PFSK-1 (cell line): ENCODE measurements around the gene VEGFD.

Experiments used
- FOXP2 ChIP-seq: optimal IDR thresholded peaks from 2 replicates; pipeline ENCODE3; 2011; ENCODE audit warnings: borderline replicate concordance, control low read depth, inconsistent platforms; ENCODE audit not compliant: insufficient read depth; ENCODE audit errors: extremely low read length, extremely low read depth
- POLR2AphosphoS5 ChIP-seq: IDR thresholded peaks from 2 replicates; pipeline ENCODE4 v1.6.1; 2012; ENCODE audit warnings: low read depth, mild to moderate bottlenecking, control low read depth, low read length, moderate library complexity
- REST ChIP-seq, 2 experiments: IDR thresholded peaks; 2 replicates each; pipeline versions ENCODE4 v1.6.1 to v1.8.0; 2011 to 2012; ENCODE audit warnings: low read depth in 2 of 2, low read length in 2 of 2, control low read depth in 1 of 2, inconsistent platforms in 1 of 2, mild to moderate bottlenecking in 1 of 2, moderate library complexity in 1 of 2; ENCODE audit not compliant: insufficient read depth in 1 of 2
- SIN3A ChIP-seq: IDR thresholded peaks from 2 replicates; pipeline ENCODE4 v1.6.1; 2012; ENCODE audit warnings: mild to moderate bottlenecking, low read length, moderate library complexity, borderline replicate concordance; ENCODE audit not compliant: insufficient read depth
- TAF1 ChIP-seq: IDR thresholded peaks from 2 replicates; pipeline ENCODE4 v1.6.1; 2012; ENCODE audit warnings: low read length, control low read depth, borderline replicate concordance; ENCODE audit not compliant: insufficient read depth

VEGFD gene

GRCh38 chrX:15321447-15321846 is 62.8 kb downstream of the VEGFD start:
- TF ChIP-seq SIN3A (no peak), TAF1 (no peak), REST (IDR thresholded peaks at IDR 0.05; ENCODE audit: insufficient read depth in 1 of 2, low read depth in 2 of 2, low read length in 2 of 2) (no peak), FOXP2 (no peak), POLR2AphosphoS5 (no peak)

- TF ChIP-seq REST (IDR thresholded peaks at IDR 0.05; ENCODE audit: insufficient read depth in 1 of 2, low read depth in 2 of 2, low read length in 2 of 2) (no peak), TAF1 (no peak), FOXP2 (no peak), SIN3A (no peak), POLR2AphosphoS5 (no peak)
Observed at GRCh38 chrX:15320297-15320696, 63.9 kb downstream of the VEGFD start.

DNA sequence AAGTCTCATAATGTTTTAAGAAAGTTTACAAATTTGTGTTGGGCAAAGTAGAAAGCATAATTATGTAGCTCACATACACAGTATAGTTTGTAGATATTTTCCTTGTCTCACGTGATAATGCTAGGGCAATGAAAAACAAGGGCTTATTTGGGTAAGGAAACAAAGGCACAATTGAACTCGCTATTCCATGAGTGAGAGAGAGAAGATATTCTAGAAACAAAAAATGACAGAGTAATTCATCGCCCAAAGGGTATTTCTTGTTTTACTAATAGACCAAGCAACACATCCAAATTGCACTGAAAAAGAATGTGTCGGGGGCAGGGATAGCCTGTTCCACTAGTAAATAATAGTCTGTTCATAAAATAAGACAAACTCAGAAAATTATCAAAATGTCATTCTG is 65.1 kb downstream of the VEGFD start:
- no peak for TF ChIP-seq POLR2AphosphoS5
- no peak for TF ChIP-seq FOXP2
- no peak for TF ChIP-seq SIN3A
- no peak for TF ChIP-seq REST (IDR thresholded peaks at IDR 0.05; ENCODE audit: insufficient read depth in 1 of 2, low read depth in 2 of 2, low read length in 2 of 2)
- no peak for TF ChIP-seq TAF1

DNA sequence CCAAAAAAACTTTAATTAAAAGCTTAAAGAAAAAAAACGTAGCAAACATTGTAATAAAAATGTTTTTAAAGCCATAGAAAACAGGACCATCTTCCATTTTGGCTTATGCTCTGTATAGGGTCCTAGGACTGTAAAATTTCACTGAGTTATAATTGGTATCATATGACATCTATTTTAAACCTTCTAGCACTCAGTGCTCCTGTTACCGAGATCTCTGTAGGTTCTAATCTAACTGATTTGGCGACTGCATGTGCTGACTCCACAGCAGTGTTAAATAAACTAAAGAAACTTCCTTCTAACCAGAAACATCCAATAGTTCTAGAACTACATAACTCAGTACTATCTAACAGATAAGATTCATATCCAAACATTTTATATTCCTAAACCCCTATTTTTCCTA is 68.7 kb downstream of the VEGFD start, which contains the start of gene ASB11:
TSS of gene ASB11 (minus strand) at position 132 of the 400 bp plus-strand sequence. CDS start at position 97, 35 bp downstream.
- TF ChIP-seq REST (IDR thresholded peaks at IDR 0.05; ENCODE audit: insufficient read depth in 1 of 2, low read depth in 2 of 2, low read length in 2 of 2) (no peak), TAF1 (no peak), FOXP2 (no peak), SIN3A (no peak), POLR2AphosphoS5 (no peak)

DNA sequence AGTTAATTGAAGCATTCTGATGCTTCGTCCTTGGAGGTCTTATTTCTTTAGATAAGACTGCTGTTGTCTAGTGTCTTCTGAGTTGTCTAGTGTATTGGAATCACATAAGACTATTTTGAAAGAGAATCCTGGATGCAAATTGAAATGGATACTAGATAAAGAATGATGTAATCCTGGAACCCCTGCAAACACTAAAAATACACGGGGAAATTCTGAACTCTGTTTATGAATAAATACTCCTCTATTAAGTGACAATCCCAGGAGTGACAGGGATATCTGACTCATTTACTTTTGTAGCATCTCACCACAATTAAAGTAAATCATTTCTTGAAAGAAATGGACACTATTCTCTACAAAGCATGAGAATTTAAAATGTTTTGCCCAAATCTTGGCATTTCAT is 69.7 kb downstream of the VEGFD start:
- TF ChIP-seq TAF1 = no peak
